Smooth muscle cell (in vitro differentiated cells): ENCODE data around the gene MPHOSPH9. TPM values are rescaled to one million over a fixed set of nuclear protein-coding genes. Genes with fewer than 3 reads are reported as not detected.

Experiments
- DNase-seq: peaks from one replicate; lab custom pipeline; 2025; ENCODE audit not compliant: unreplicated experiment; lab: John Stamatoyannopoulos, UW
- H2AFZ ChIP-seq: fragments of 200-600 bp; sonication (generic); 2 replicates; pipeline ENCODE4 v1.6.0; 2016; ENCODE audit warnings: antibody characterized with exemption, low read depth, mild to moderate bottlenecking
- H3F3A ChIP-seq: fragments of 200-600 bp; sonication (generic); 2 replicates; pipeline ENCODE4 v1.6.0; 2017; ENCODE audit warnings: antibody characterized with exemption, low read depth
- H3K27ac ChIP-seq: fragments of 200-600 bp; sonication (generic); 2 replicates; pipeline ENCODE4 v1.5.1; 2016; ENCODE audit warnings: low read depth, mild to moderate bottlenecking
- H3K27me3 ChIP-seq: fragments of 200-600 bp; sonication (generic); 2 replicates; pipeline ENCODE4 v1.6.1; 2016; ENCODE audit warnings: low read depth, mild to moderate bottlenecking
- H3K36me3 ChIP-seq: fragments of 200-600 bp; sonication (generic); 2 replicates; pipeline ENCODE4 v1.5.1; 2016; ENCODE audit warnings: low read depth
- H3K4me1 ChIP-seq: fragments of 200-600 bp; sonication (generic); 2 replicates; pipeline ENCODE4 v1.5.1; 2016; ENCODE audit warnings: low read depth
- H3K4me2 ChIP-seq: fragments of 200-600 bp; sonication (generic); 2 replicates; pipeline ENCODE4 v1.6.0; 2016; ENCODE audit warnings: mild to moderate bottlenecking
- H3K4me3 ChIP-seq: fragments of 200-600 bp; sonication (generic); 2 replicates; pipeline ENCODE4 v1.5.1; 2016; ENCODE audit warnings: mild to moderate bottlenecking
- H3K79me2 ChIP-seq: fragments of 200-600 bp; sonication (generic); 2 replicates; pipeline ENCODE4 v1.6.0; 2016; ENCODE audit warnings: low read depth, mild to moderate bottlenecking
- H3K9ac ChIP-seq: fragments of 200-600 bp; sonication (generic); 2 replicates; pipeline ENCODE4 v1.6.0; 2016; ENCODE audit warnings: low read depth
- H3K9me3 ChIP-seq: fragments of 200-600 bp; sonication (generic); replicated peaks from 2 replicates; pipeline ENCODE4 v1.5.1; 2016; ENCODE audit warnings: low read depth
- H4K20me1 ChIP-seq: fragments of 200-600 bp; sonication (generic); 2 replicates; pipeline ENCODE4 v1.6.0; 2016; ENCODE audit warnings: low read depth
- CTCF ChIP-seq: fragments of 200-600 bp; sonication (generic); IDR thresholded peaks from 2 replicates; pipeline ENCODE4 v1.5.1; 2017; ENCODE audit warnings: borderline replicate concordance, mild to moderate bottlenecking, antibody characterized with exemption; ENCODE audit not compliant: insufficient read depth, poor library complexity, severe bottlenecking
- WGBS: methylation state at CpG from one replicate; pipeline ENCODE4 v1.1.7; 2016; ENCODE audit warnings: low lambda C conversion rate; 5-methylcytosine and 5-hydroxymethylcytosine counted together
- polyA plus RNA-seq: library from polyadenylated mRNA; unstranded; fragments of >200 nt; fragmentation: Nextera tagmentation; extraction: Ambion mirVana; gene quantifications from 2 replicates; pipeline ENCODE4 v1.2.1, GENCODE V29; 2016
- total RNA-seq: library from RNA; depleted of rRNA; stranded (reverse); fragments of >200 nt; gene quantifications from 2 replicates; pipeline ENCODE4 v1.2.3, GENCODE V29; 2014

MPHOSPH9 gene
- total and polyA plus RNA-seq, 2 experiments from 2014 or later = 7.4 to 70.8 TPM

GRCh38 chr12:123134826-123135225, 98.1 kb downstream of the MPHOSPH9 start:
- no peak for DNase-seq
- Histone ChIP-seq H3F3A (no peaks in the 10 kb centered on the region), H3K9me3 (no peaks in the 10 kb centered on the region), H3K27me3 (no peaks in the 10 kb centered on the region), H3K4me3 (no peak overlapping the region), H2AFZ (no peak overlapping the region), H3K4me1 (peaks cover 8% of the 10 kb centered on the region), H4K20me1 (no peaks in the 10 kb centered on the region), H3K9ac (no peak overlapping the region), H3K27ac (peak overlapping the region; percentile 22), H3K4me2 (no peak overlapping the region), H3K79me2 (peaks cover 14% of the 10 kb centered on the region), H3K36me3 (no peaks in the 10 kb centered on the region)
- TF ChIP-seq CTCF = no peak
- WGBS = 90% methylated on average over 6 of the region's 6 CpGs

GRCh38 chr12:123134271-123134671, 98.7 kb downstream of the MPHOSPH9 start:
- DNase-seq = no peak
- no peaks in the 10 kb centered on the region for H3K36me3 ChIP-seq
- no peak overlapping the region for H3K4me3 ChIP-seq
- H3K27ac ChIP-seq = peak overlapping the region; percentile 22
- H2AFZ ChIP-seq = no peak overlapping the region
- peaks cover 5% of the 10 kb centered on the region for H3K4me1 ChIP-seq
- TF ChIP-seq CTCF = no peak
- H3K9me3 ChIP-seq = no peaks in the 10 kb centered on the region
- no peak overlapping the region for H3K4me2 ChIP-seq
- no peaks in the 10 kb centered on the region for H3K27me3 ChIP-seq
- 87% methylated on average over 9 of the region's 9 CpGs for WGBS
- H3F3A ChIP-seq = no peaks in the 10 kb centered on the region
- no peak overlapping the region for H3K9ac ChIP-seq
- no peaks in the 10 kb centered on the region for H4K20me1 ChIP-seq
- H3K79me2 ChIP-seq = peaks cover 9% of the 10 kb centered on the region

GRCh38 chr12:123133701-123134100, 99.2 kb downstream of the MPHOSPH9 start:
- H3K4me2 ChIP-seq = no peak overlapping the region
- no peaks in the 10 kb centered on the region for H4K20me1 ChIP-seq
- peaks cover 5% of the 10 kb centered on the region for H3K4me1 ChIP-seq
- H3K9me3 ChIP-seq = no peaks in the 10 kb centered on the region
- no peaks in the 10 kb centered on the region for H3K27me3 ChIP-seq
- WGBS = 98% methylated on average over 9 of the region's 9 CpGs
- peak overlapping the region; percentile 15 for H3K27ac ChIP-seq
- H2AFZ ChIP-seq = no peak overlapping the region
- no peak for DNase-seq
- TF ChIP-seq CTCF = no peak
- peaks cover 9% of the 10 kb centered on the region for H3K79me2 ChIP-seq
- no peaks in the 10 kb centered on the region for H3F3A ChIP-seq
- no peak overlapping the region for H3K9ac ChIP-seq
- no peaks in the 10 kb centered on the region for H3K36me3 ChIP-seq
- no peak overlapping the region for H3K4me3 ChIP-seq

GRCh38 chr12:123132951-123133619, 99.9 kb downstream of the MPHOSPH9 start:
- Histone ChIP-seq H3K9ac (no peak overlapping the region), H4K20me1 (no peaks in the 10 kb centered on the region), H3K36me3 (no peaks in the 10 kb centered on the region), H2AFZ (no peak overlapping the region), H3K79me2 (peaks cover 8% of the 10 kb centered on the region), H3K9me3 (no peaks in the 10 kb centered on the region), H3K27me3 (no peaks in the 10 kb centered on the region), H3K4me3 (no peak overlapping the region), H3K4me1 (peaks cover 5% of the 10 kb centered on the region), H3F3A (no peaks in the 10 kb centered on the region), H3K4me2 (no peak overlapping the region), H3K27ac (no peak overlapping the region)
- no peak for DNase-seq
- TF ChIP-seq CTCF = no peak
- WGBS = 89% methylated on average over 3 of the region's 3 CpGs
